ENCODE data around the gene PRKCE. TPM values are rescaled to one million over a fixed set of nuclear protein-coding genes. Genes with fewer than 3 reads are reported as not detected.
A peak's percentile ranks its signal among the peaks of the same experiment; 100 is the strongest.

PRKCE gene
- total and polyA plus RNA-seq, 2 donors (not counting 1 experiment from before 2014, with no cell fraction given): 14.1 to 19.0 TPM

GRCh38 chr2:46114996-46115395 is 463.5 kb downstream of the PRKCE start:
- Histone ChIP-seq H3K27ac (ENCODE audit: insufficient read depth, low read length) (no peak overlapping the region), H3K36me3 (ENCODE audit: control insufficient read depth, insufficient read depth, low read length) (no peaks in the 10 kb centered on the region), H3K4me2 (ENCODE audit: extremely low read depth, insufficient read depth, low read length) (no peak overlapping the region), H4K20me1 (ENCODE audit: control insufficient read depth, extremely low read depth, insufficient read depth, low read length) (no peaks in the 10 kb centered on the region), H3K79me2 (ENCODE audit: control insufficient read depth, insufficient read depth, low read length) (no peaks in the 10 kb centered on the region), H2AFZ (ENCODE audit: low read length) (no peak overlapping the region), H3K4me1 (ENCODE audit: control insufficient read depth, extremely low read depth, insufficient read depth, low read length) (peaks cover 2% of the 10 kb centered on the region), H3K27me3 (ENCODE audit: control insufficient read depth, insufficient read depth, low read length) (no peaks in the 10 kb centered on the region), H3K9ac (ENCODE audit: insufficient read depth, low read length) (no peak overlapping the region), H3K9me3 (ENCODE audit: control insufficient read depth, insufficient read depth, low read depth, low read length) (no peaks in the 10 kb centered on the region), H3K4me3 (replicated peaks in 1 of 4; ENCODE audit: control extremely low read depth in 1 of 4, insufficient read depth in 1 of 4, low read depth in 3 of 4, low read length in 4 of 4) (no peak overlapping the region)
- no peak for DNase-seq (ENCODE audit: low read depth in 2 of 2)
- no peak for TF ChIP-seq CTCF (conservative IDR thresholded peaks at IDR 0.05 in 1 of 2, IDR thresholded peaks at IDR 0.05 in 1 of 2; ENCODE audit: low read depth in 1 of 2, low read length in 2 of 2)
- no peak for TF ChIP-seq EZH2 (IDR thresholded peaks at IDR 0.05; ENCODE audit: low read length, missing control alignments)

GRCh38 chr2:46116150-46116549 is 464.7 kb downstream of the PRKCE start:
- Histone ChIP-seq H3K4me2 (ENCODE audit: extremely low read depth, insufficient read depth, low read length) (peak overlapping the region; percentile 30), H3K79me2 (ENCODE audit: control insufficient read depth, insufficient read depth, low read length) (no peaks in the 10 kb centered on the region)
- DNase-seq (ENCODE audit: low read depth in 2 of 2): peak in 1 of 2 donors; percentile 54

DNA sequence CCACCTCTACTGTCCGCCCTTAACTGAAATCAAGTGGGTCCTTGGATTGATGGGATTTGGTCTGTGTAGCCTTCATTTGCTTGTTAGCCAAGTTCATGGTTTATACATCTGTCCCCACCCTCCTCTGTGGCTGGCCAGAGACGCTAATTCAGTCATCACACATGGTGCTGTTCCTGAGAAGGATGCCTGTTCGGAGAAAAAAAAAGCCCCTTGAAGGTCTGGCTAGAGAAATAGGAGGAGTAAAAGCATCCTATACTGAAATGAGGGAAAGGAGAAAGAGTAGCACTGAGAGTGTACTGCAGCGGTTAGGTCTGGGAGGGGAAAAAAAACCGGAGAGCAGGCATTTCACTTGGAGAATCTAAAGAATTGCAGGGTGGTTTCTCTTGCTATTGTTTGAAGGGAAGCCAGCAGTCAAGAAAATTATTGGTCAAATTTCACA is 465.1 kb downstream of the PRKCE start:
- peak overlapping the region; percentile 11 for H3K27ac ChIP-seq (ENCODE audit: insufficient read depth, low read length)
- H2AFZ ChIP-seq (ENCODE audit: low read length): no peak overlapping the region
- no peaks in the 10 kb centered on the region for H3K9me3 ChIP-seq (ENCODE audit: control insufficient read depth, insufficient read depth, low read depth, low read length)
- H3K27me3 ChIP-seq (ENCODE audit: control insufficient read depth, insufficient read depth, low read length): no peaks in the 10 kb centered on the region
- H3K79me2 ChIP-seq (ENCODE audit: control insufficient read depth, insufficient read depth, low read length): no peaks in the 10 kb centered on the region
- H3K36me3 ChIP-seq (ENCODE audit: control insufficient read depth, insufficient read depth, low read length): no peaks in the 10 kb centered on the region
- no peak overlapping the region for H3K9ac ChIP-seq (ENCODE audit: insufficient read depth, low read length)
- H4K20me1 ChIP-seq (ENCODE audit: control insufficient read depth, extremely low read depth, insufficient read depth, low read length): no peaks in the 10 kb centered on the region
- peak; percentile 39 to 80 for DNase-seq (ENCODE audit: low read depth in 2 of 2)
- H3K4me2 ChIP-seq (ENCODE audit: extremely low read depth, insufficient read depth, low read length): peak overlapping the region; percentile 30
- TF ChIP-seq CTCF (conservative IDR thresholded peaks at IDR 0.05 in 1 of 2, IDR thresholded peaks at IDR 0.05 in 1 of 2; ENCODE audit: low read depth in 1 of 2, low read length in 2 of 2): no peak
- no peak for TF ChIP-seq EZH2 (IDR thresholded peaks at IDR 0.05; ENCODE audit: low read length, missing control alignments)
- no peak overlapping the region for H3K4me3 ChIP-seq (replicated peaks in 1 of 4; ENCODE audit: control extremely low read depth in 1 of 4, insufficient read depth in 1 of 4, low read depth in 3 of 4, low read length in 4 of 4)
- H3K4me1 ChIP-seq (ENCODE audit: control insufficient read depth, extremely low read depth, insufficient read depth, low read length): peaks cover 2% of the 10 kb centered on the region

More at GRCh38 chr2:46116150-46116549, 464.7 kb downstream of the PRKCE start:
- H3K27ac ChIP-seq (ENCODE audit: insufficient read depth, low read length): peak overlapping the region; percentile 11
- TF ChIP-seq EZH2 (IDR thresholded peaks at IDR 0.05; ENCODE audit: low read length, missing control alignments) (no peak), CTCF (conservative IDR thresholded peaks at IDR 0.05 in 1 of 2, IDR thresholded peaks at IDR 0.05 in 1 of 2; ENCODE audit: low read depth in 1 of 2, low read length in 2 of 2) (no peak)
- peaks cover 2% of the 10 kb centered on the region for H3K4me1 ChIP-seq (ENCODE audit: control insufficient read depth, extremely low read depth, insufficient read depth, low read length)
- H3K4me3 ChIP-seq (replicated peaks in 1 of 4; ENCODE audit: control extremely low read depth in 1 of 4, insufficient read depth in 1 of 4, low read depth in 3 of 4, low read length in 4 of 4): no peak overlapping the region
- H4K20me1 ChIP-seq (ENCODE audit: control insufficient read depth, extremely low read depth, insufficient read depth, low read length): no peaks in the 10 kb centered on the region
- H3K36me3 ChIP-seq (ENCODE audit: control insufficient read depth, insufficient read depth, low read length): no peaks in the 10 kb centered on the region
- no peak overlapping the region for H3K9ac ChIP-seq (ENCODE audit: insufficient read depth, low read length)
- no peaks in the 10 kb centered on the region for H3K9me3 ChIP-seq (ENCODE audit: control insufficient read depth, insufficient read depth, low read depth, low read length)
- H3K27me3 ChIP-seq (ENCODE audit: control insufficient read depth, insufficient read depth, low read length): no peaks in the 10 kb centered on the region
- no peak overlapping the region for H2AFZ ChIP-seq (ENCODE audit: low read length)

All from fibroblast of lung (primary cell).